Measurements from ENCODE around the gene ORMDL2.
A peak's percentile ranks its signal among the peaks of the same experiment; 100 is the strongest.
"Not testable (repeated sequence)": the region's sequence is repeated elsewhere in the genome, so short reads cannot be mapped to it uniquely, and the experiment has no call there.

ORMDL2 gene

GRCh38 chr12:55829967-55830600 lies 12.2 kb downstream of the ORMDL2 start:
- peak; percentile 30 for DNase-seq (ENCODE audit: low read depth)

- DNase-seq (ENCODE audit: low read depth) = no peak
Observed at GRCh38 chr12:55830601-55831446, 13.0 kb downstream of the ORMDL2 start.

- no peak for DNase-seq (ENCODE audit: low read depth)
Observed at GRCh38 chr12:55831447-55831815, 13.6 kb downstream of the ORMDL2 start.

DNA sequence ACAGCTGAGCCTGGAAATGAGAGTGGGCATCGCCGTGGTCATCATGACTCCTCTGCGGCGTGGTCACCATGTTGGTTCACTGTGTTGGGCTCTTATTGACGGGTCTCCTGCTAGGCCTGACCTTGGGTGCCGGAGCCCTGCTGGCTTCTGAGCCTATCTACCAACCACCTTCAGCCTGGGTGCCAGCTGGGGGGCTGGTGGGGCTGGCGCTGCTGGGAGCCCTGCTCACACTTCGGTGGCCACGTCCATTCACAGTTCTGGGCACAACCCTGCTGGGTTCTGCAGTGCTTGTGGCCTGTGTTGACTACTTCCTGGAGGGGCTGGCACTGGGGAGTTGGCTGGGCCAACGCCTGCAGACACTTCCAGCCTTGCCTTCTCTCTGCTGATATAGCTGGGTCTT lies 15.2 kb downstream of the ORMDL2 start:
- DNase-seq (ENCODE audit: low read depth) = no peak

GRCh38 chr12:55834400-55834799 lies 16.6 kb downstream of the ORMDL2 start:
- DNase-seq (ENCODE audit: low read depth) = not testable (repeated sequence)

- DNase-seq (ENCODE audit: low read depth) = no peak
Observed at GRCh38 chr12:55838361-55838760, 20.5 kb downstream of the ORMDL2 start.

GRCh38 chr12:55839345-55840140 lies 21.7 kb downstream of the ORMDL2 start:
- no peak for DNase-seq (ENCODE audit: low read depth)

DNA sequence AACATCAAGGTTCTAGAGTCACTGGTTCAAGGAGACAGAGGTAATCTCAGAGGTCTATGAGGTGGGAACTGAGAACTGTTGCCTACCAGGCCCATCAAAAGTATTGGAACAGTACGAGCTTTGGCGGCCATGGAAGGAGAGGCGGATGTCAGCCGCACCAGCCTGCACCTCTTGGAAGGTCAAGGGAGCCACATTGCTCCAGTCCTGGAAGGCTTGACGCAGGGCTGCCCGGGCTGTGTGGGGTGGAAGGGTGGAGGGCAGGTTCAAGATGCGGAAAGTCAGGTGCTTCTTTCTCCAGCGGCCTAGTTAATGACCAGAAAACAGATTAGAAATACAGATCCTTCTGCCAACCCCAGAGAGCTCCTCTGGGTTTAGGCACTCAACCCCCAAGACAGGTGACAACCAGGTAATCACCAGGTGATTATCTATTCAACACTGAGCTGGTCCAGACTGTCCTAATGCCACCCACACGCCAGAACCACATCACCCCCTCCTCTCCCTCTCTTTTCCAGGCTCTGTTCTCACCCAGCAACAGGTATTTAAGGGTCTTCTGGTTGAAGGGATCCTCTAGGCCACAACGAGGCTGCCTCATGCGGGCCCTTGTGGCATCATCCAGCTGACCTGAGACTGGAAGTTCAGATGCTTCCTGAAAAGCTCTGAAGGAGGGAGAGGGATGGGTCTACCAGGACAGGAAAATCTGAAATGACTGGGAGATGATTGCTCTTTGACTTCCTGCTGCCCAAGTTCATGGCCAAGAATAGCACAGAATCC lies 22.9 kb downstream of the ORMDL2 start:
- DNase-seq (ENCODE audit: low read depth) = no peak

- no peak for DNase-seq (ENCODE audit: low read depth)
Observed at GRCh38 chr12:55842681-55843429, 25.0 kb downstream of the ORMDL2 start, which contains the start of gene MMP19. Gene MMP19 (minus strand): TSS chr12:55842936. CDS start chr12:55842830, 106 bp downstream.

DNA sequence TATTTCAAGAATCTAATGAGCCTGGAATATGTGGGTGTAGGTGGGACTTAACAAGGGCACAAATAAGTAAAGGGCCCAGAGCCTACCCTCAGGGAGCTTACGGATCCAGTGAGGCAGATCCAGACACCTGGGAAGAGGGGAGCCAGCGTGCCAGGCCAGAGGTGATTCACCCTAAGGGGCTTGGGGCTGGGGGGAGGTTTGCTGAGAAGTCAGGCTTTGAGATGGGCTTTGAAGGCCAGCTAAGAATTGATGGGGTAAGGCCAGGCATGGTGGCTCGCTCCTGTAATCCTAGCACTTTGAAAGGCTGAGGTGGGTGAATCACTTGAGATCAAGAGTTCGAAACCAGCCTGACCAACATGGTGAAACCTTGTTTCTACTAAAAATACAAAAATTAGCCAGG lies 25.6 kb downstream of the ORMDL2 start:
- no peak for DNase-seq (ENCODE audit: low read depth)

DNA sequence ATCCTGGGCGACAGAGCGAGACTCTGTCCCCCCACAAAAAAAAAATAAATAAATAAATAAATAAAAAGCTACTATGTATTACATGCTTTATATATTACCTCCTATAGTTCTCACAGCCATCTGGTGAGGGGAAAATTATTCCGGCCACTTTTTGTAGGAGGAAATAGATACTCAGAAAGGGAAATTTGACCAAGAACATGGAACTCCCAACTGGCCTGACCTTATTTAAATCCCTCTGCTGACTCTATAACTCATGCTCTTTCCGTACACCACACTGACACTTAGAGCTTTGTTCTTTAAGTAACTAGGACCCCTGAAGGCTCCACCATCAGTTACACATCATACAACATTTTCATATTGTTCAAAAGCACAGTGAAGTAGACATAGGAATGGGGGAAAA lies 27.1 kb downstream of the ORMDL2 start:
- no peak for DNase-seq (ENCODE audit: low read depth)

DNA sequence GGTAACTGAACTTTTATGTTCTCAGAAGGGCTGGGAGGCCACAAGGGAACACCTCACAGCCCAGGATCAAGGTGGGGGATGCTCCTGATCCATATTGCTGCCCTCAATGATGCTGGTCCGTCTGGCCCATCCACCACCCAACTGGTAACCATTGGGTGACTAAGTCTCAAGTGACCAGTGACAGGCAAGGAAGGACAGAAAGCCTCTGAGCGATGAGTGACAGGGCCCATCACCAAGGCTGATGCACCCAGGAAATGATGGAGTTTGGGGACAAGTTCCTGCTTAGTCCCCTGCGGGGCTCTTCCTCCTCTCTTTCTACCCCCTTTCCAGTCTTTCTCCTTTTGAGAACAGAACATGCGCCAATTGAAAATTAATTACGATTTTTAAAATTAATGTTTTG lies 27.5 kb downstream of the ORMDL2 start:
- DNase-seq (ENCODE audit: low read depth) = no peak

- no peak for DNase-seq (ENCODE audit: low read depth)
Observed at GRCh38 chr12:55845785-55846496, 28.1 kb downstream of the ORMDL2 start.

- DNase-seq (ENCODE audit: low read depth) = no peak
Observed at GRCh38 chr12:55847033-55847432, 29.2 kb downstream of the ORMDL2 start.

DNA sequence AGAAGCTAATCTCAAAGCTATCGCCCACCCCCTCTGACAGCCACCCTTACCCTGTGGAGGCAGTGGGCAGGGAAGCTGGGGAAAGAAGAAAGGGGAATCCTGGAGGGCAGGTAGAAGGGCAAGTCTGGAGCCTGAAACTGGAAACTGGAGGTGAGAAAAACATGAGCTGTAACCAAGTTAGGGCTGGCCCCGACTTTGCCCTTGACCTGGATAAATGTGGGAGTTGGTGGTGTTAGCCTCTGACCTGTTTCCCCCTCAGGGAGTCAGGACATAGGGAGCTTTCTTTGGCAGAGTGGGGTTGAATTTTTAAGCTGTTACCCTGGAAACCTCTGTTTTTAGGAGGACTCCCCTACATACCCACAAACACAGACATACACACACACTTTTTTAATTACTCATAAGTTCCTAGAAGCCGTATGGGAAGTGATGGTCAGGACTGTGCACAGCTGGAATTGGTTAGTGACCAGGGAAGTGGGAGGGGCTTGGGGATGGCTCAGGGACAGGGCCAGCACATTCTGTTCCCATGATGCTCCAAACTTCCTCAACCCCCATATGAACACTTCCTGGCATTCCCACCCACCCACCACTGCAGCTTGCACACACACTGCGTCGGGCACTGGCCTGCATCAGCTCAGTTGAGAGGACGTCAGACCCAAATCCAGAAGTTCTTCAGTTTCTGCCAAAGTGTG lies 29.9 kb downstream of the ORMDL2 start:
- DNase-seq (ENCODE audit: low read depth) = peak; percentile 68

DNA sequence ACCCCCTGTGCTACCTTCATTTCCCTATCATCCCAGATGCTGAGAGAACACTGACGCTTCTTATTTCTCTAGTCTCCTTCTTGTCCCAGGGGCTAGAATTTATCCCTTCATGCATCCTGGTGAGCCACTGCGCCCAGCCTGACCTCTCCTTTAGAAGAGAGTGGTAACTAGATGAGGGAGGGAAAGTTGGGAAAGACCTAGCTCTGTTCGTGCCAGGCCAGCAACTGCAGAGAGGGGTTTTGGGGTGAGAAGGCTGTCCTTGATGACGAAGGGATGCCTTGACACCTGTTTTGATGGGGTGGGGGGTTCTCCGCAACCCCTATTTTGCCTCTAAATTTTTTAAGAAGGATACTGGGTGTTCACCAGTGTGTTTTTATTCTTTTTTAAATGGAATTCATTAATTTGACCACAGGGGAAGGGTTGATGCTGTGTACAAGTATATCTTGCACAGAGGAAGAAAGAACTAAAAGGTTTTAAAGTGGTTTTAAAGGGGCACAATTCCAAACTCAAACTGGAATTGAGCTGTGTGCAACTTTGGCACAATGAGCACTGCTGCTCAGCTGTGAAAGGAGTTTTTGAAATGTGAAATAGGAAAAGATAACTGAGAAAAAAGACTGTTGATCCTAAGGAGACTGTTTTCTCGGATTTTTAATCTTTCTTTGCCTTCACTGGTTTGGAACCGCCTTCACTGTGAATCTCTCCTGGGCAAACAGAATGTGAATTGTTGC lies 31.9 kb downstream of the ORMDL2 start:
- no peak for DNase-seq (ENCODE audit: low read depth)

DNA sequence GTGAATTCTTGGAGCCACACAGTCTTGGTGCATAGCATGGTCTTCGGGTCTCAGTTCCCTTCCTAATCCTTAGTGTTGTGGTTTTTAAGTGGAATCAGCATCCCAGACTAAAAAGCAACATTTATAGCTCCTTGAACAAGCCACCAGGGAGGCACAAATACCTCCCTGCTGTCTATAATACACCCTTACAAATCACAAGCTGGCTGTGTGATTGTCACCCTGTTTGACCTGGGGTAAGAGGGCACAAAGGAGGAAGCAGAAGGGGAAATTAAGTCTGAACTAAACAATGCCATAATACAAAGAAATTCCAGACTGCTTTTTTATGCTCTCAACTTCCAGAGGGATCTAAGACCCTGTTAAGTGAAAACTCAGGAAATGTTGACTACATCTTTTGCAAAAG lies 32.6 kb downstream of the ORMDL2 start:
- no peak for DNase-seq (ENCODE audit: low read depth)

DNA sequence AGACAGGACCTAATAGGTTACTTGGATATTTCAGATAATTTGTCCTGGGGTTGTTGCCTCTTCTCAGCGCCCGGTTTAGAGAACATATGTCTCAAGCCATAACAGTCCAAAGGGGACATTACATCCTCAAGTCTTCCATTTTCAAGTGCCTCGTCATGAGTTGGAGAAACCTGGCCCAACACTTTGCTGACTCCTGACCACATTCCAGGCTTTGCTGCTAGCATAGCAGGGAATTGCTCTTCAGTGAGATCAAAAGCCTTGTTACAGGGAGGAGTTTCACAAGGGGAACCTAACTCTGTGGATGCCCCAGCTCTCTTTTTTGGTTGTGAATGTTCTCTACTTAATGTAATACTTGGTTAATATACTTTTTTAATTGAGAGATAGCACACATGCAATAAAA lies 33.1 kb downstream of the ORMDL2 start:
- no peak for DNase-seq (ENCODE audit: low read depth)

- DNase-seq (ENCODE audit: low read depth) = no peak
Observed at GRCh38 chr12:55852740-55853139, 34.9 kb downstream of the ORMDL2 start.

Data from CMK (cell line).